GDM1 (cell line): ENCODE measurements around the gene CCDC97.
A peak's percentile ranks its signal among the peaks of the same experiment; 100 is the strongest.

ENCODE experiments used
- DNase-seq: peaks from one replicate; lab custom pipeline; 2025; lab: John Stamatoyannopoulos, UW

The CCDC97 gene

GRCh38 chr19:41320185-41320518 is 10.2 kb downstream of the CCDC97 start:
- no peak for DNase-seq

GRCh38 chr19:41320568-41320967 is 10.6 kb downstream of the CCDC97 start:
- DNase-seq: no peak

- no peak for DNase-seq
These were observed 11.2 kb downstream of the CCDC97 start for GRCh38 chr19:41321204-41321599.

GRCh38 chr19:41321600-41322270 is 11.8 kb downstream of the CCDC97 start:
- DNase-seq: no peak

GRCh38 chr19:41322451-41322850 is 12.5 kb downstream of the CCDC97 start:
- no peak for DNase-seq

- no peak for DNase-seq
These were observed 13.1 kb downstream of the CCDC97 start for GRCh38 chr19:41323023-41323422.

- peak; percentile 88 for DNase-seq
These were observed 13.6 kb downstream of the CCDC97 start for GRCh38 chr19:41323430-41324125.

- no peak for DNase-seq
These were observed 14.3 kb downstream of the CCDC97 start for GRCh38 chr19:41324231-41324702.

- no peak for DNase-seq
These were observed 15.1 kb downstream of the CCDC97 start for GRCh38 chr19:41324921-41325639.

- no peak for DNase-seq
These were observed 15.6 kb downstream of the CCDC97 start for GRCh38 chr19:41325640-41325946.

- DNase-seq: no peak
These were observed 16.2 kb downstream of the CCDC97 start for GRCh38 chr19:41325947-41326706.

- DNase-seq: no peak
These were observed 17.2 kb downstream of the CCDC97 start for GRCh38 chr19:41327076-41327575.

GRCh38 chr19:41327576-41328156 is 17.7 kb downstream of the CCDC97 start:
- peak; percentile 95 for DNase-seq

GRCh38 chr19:41328157-41328841 is 18.3 kb downstream of the CCDC97 start:
- DNase-seq: peak; percentile 66

GRCh38 chr19:41328842-41329225 is 18.9 kb downstream of the CCDC97 start:
- peak; percentile 66 for DNase-seq

- DNase-seq: no peak
These were observed 20.5 kb downstream of the CCDC97 start for GRCh38 chr19:41330481-41330880.

GRCh38 chr19:41330946-41331678 is 21.1 kb downstream of the CCDC97 start:
- no peak for DNase-seq

- no peak for DNase-seq
These were observed 22.0 kb downstream of the CCDC97 start for GRCh38 chr19:41332000-41332399.

GRCh38 chr19:41332468-41332867 is 22.5 kb downstream of the CCDC97 start:
- DNase-seq: no peak

GRCh38 chr19:41334793-41335192 is 24.8 kb downstream of the CCDC97 start:
- DNase-seq: peak; percentile 21

GRCh38 chr19:41335467-41335866 is 25.5 kb downstream of the CCDC97 start:
- DNase-seq: no peak
